ENCODE measurements around the gene SPEM1. TPM values are rescaled to one million over a fixed set of nuclear protein-coding genes. Genes with fewer than 3 reads are reported as not detected.

Gene SPEM1
- total RNA-seq, 1 experiment from 2014 or later, result 0.33 TPM

GRCh38 chr17:7407485-7408251 is 12.5 kb upstream of the SPEM1 start, which contains the start of gene NLGN2:
TSS of gene NLGN2 (plus strand) at chr17:7407845. CDS start at chr17:7408256, 411 bp downstream.
- peak within 1 kb of the TSS in 1 of 2 experiments; percentile 96; a peak in 3 of 5 replicates for H3K4me3 Mint-ChIP-seq
- TF ChIP-seq CTCF (conservative IDR thresholded peaks at IDR 0.05), result no peak
- Histone ChIP-seq H2BK5ac (ENCODE audit: insufficient read length, low read length) (no peak within 1 kb of the TSS), H4K5ac (ENCODE audit: insufficient read length, low read depth, low read length) (no peak within 1 kb of the TSS), H2AK5ac (ENCODE audit: insufficient read length, low read length) (no peak within 1 kb of the TSS), H3K23ac (ENCODE audit: insufficient read length, low read depth, low read length) (no peak within 1 kb of the TSS), H4K91ac (ENCODE audit: insufficient read length, low read depth, low read length) (no peak within 1 kb of the TSS), H3K56ac (ENCODE audit: insufficient read length, low read depth, low read length) (no peak within 1 kb of the TSS), H3K27me3 (ENCODE audit: insufficient read depth, low read length) (no peaks in the 10 kb centered on the region), H3T11ph (ENCODE audit: low read length) (no peak within 1 kb of the TSS), H3K23me2 (ENCODE audit: insufficient read length, low read depth, low read length, poor library complexity, severe bottlenecking) (peaks cover 5% of the 10 kb centered on the region), H3K27ac (ENCODE audit: insufficient read length, low read depth, low read length) (no peak within 1 kb of the TSS), H4K20me1 (ENCODE audit: control insufficient read depth, insufficient read depth, insufficient read length) (no peaks in the 10 kb centered on the region), H3K4me1 (ENCODE audit: insufficient read depth, low read length) (no peaks in the 10 kb centered on the region; the same call in 1 of the 2 replicates), H3K79me2 (ENCODE audit: insufficient read depth, low read length) (no peaks in the 10 kb centered on the region), H4K8ac (replicated peaks; ENCODE audit: insufficient read length, low read depth, low read length) (no peak within 1 kb of the TSS), H2BK12ac (ENCODE audit: insufficient read length, low read depth, low read length) (no peak within 1 kb of the TSS), H2BK15ac (ENCODE audit: low read depth, low read length) (no peak within 1 kb of the TSS; the same call in 1 of the 2 replicates), H2BK20ac (ENCODE audit: low read depth, low read length, poor library complexity, severe bottlenecking) (no peak within 1 kb of the TSS), H3K9me3 (ENCODE audit: control insufficient read depth, low read depth, low read length) (no peaks in the 10 kb centered on the region), H3K79me1 (ENCODE audit: insufficient read depth, low read depth, low read length, poor library complexity, severe bottlenecking) (no peaks in the 10 kb centered on the region), H2AFZ (ENCODE audit: low read length) (no peak within 1 kb of the TSS), H2BK120ac (ENCODE audit: low read depth, low read length, poor library complexity, severe bottlenecking) (no peak within 1 kb of the TSS), H3K18ac (ENCODE audit: insufficient read length, low read depth, low read length) (no peak within 1 kb of the TSS), H3K4ac (ENCODE audit: low read depth, low read length) (no peak within 1 kb of the TSS), H3K9ac (ENCODE audit: extremely low read depth, insufficient read length, low read length) (no peak within 1 kb of the TSS), H3K4me2 (ENCODE audit: insufficient read depth, insufficient read length, low read length) (peak within 1 kb of the TSS; percentile 78), H3K14ac (ENCODE audit: insufficient read depth, low read length) (no peak within 1 kb of the TSS)
- peaks cover 16 to 30% (median 27%) of the 10 kb centered on the region in 3 experiments for H3K36me3 Mint-ChIP-seq (ENCODE audit: insufficient read depth in 1 of 3, low read depth in 3 of 3)
- DNase-seq, result no peak
- H3K27me3 Mint-ChIP-seq (ENCODE audit: low read depth), result no peaks in the 10 kb centered on the region
- no CpG with 5 or more reads among the region's 12 CpGs for WGBS (ENCODE audit: extremely low coverage, insufficient read length, low lambda C conversion rate)
- H3K9me3 Mint-ChIP-seq, result peaks cover 0 to 2% of the 10 kb centered on the region in 2 experiments; a peak in 1 of 5 replicates
- peaks cover 24 to 38% of the 10 kb centered on the region in 2 experiments for H3K4me1 Mint-ChIP-seq
- peak within 1 kb of the TSS in 1 of 3 experiments; percentile 24; a peak in 2 of 7 replicates for H3K27ac Mint-ChIP-seq
